ENCODE data around the gene MRPL23. TPM values are rescaled to one million over a fixed set of nuclear protein-coding genes. Genes with fewer than 3 reads are reported as not detected.
A peak's percentile ranks its signal among the peaks of the same experiment; 100 is the strongest.

The MRPL23 gene
- total RNA-seq, 6 experiments from 2014 or later, result 83.8 to 116 (median 110) TPM

DNA sequence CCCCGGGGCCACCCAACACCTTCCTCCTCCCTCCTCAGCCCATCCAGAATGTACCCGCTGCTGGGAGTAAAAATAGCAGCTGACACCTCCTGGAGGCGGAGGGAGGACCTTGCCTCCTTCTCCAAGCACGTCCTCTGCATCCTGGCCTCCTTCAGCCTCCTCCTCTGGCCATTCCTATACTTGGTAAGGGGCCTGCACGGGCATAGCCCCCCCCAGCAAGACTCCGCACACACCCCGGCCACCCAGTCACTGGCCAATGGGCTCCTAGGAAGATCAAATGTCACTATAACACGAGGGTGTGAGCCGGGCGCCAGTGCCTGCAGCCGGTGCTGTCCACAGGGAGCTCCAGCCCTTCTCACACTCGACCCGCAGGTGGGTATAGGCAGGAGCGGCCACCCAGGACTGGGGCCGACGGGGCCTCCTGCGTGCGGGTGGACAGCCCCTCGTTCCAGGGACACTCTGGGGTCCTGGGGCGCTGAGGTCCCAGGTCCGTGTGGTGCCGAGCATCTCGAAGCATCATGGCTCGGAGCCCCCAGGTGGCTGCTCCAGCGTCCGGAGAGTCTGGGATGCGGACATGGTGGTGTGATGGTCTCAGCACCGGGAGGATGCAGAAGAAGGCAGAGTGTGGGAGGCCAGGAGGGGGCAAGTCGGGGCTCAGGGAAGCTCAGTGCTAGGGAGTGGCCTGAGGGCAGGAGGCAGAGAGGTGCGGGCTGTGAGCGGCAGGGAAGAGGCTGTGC lies 27.6 kb upstream of the MRPL23 start, which contains the start of gene TNNT3:
TNNT3 (plus strand) TSS at position 313 of the 737 bp plus-strand sequence. CDS start 3,172 bp downstream, outside the sequence.
- Mint-ChIP-seq H3K36me3 (ENCODE audit: low read depth) (no peaks in the 10 kb centered on the region), H3K4me3 (no peak within 1 kb of the TSS), H3K9me3 (peaks cover 4% of the 10 kb centered on the region), H3K27me3 (ENCODE audit: insufficient read depth) (peaks cover 10% of the 10 kb centered on the region), H3K4me1 (ENCODE audit: low read depth) (no peaks in the 10 kb centered on the region), H3K27ac (no peak within 1 kb of the TSS)
- no peak for DNase-seq
- TF ChIP-seq, protein P1, sequence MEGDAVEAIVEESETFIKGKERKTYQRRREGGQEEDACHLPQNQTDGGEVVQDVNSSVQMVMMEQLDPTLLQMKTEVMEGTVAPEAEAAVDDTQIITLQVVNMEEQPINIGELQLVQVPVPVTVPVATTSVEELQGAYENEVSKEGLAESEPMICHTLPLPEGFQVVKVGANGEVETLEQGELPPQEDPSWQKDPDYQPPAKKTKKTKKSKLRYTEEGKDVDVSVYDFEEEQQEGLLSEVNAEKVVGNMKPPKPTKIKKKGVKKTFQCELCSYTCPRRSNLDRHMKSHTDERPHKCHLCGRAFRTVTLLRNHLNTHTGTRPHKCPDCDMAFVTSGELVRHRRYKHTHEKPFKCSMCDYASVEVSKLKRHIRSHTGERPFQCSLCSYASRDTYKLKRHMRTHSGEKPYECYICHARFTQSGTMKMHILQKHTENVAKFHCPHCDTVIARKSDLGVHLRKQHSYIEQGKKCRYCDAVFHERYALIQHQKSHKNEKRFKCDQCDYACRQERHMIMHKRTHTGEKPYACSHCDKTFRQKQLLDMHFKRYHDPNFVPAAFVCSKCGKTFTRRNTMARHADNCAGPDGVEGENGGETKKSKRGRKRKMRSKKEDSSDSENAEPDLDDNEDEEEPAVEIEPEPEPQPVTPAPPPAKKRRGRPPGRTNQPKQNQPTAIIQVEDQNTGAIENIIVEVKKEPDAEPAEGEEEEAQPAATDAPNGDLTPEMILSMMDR (IDR thresholded peaks at IDR 0.05), result no peak; the same call in 1 of the 2 replicates

DNA sequence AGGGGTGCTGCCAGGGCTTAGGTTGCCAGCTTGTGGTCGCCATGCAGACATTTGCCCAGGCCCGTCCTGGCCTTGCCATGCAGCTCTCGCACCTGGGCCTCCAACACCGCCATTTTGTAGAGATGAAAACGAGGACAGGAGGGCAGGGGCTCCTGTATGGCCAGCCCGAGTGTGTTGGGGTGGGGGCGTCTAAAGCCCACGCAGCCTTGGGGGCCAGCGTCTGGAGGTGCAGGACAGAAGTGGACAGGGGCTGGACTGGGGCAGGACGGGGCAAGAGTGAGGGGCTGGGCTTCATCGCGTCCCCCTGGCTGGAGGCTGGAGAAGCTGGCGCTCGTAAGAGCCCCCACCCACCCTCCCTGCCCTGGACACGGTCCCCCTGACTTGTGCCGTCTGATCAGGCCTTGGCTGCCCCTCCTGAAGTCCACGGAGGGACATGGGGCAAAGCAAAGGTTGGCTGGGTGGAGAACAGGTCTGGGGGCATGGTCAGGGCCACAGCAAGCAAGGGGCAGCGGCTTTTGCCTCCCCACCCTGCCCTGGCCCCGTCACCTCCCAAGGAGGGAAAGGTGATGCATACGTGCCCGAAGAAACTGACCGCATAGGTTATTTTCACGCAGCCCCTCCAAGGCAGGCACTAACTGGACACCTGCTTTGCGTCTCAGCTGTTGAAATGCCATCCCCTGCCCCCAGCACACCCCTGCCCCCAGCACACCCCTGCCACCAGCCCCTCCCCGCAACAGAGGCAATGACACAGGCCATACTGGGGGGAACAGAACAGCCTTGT lies 26.8 kb upstream of the MRPL23 start:
- Mint-ChIP-seq H3K27me3 (ENCODE audit: insufficient read depth) (peaks cover 10% of the 10 kb centered on the region), H3K9me3 (peaks cover under 1% of the 10 kb centered on the region; the same call in 1 of the 2 replicates), H3K4me1 (ENCODE audit: low read depth) (no peaks in the 10 kb centered on the region), H3K27ac (no peak overlapping the region), H3K36me3 (ENCODE audit: low read depth) (no peaks in the 10 kb centered on the region), H3K4me3 (no peak overlapping the region)
- no peak for DNase-seq
- TF ChIP-seq, protein P1 (IDR thresholded peaks at IDR 0.05), result no peak

DNA sequence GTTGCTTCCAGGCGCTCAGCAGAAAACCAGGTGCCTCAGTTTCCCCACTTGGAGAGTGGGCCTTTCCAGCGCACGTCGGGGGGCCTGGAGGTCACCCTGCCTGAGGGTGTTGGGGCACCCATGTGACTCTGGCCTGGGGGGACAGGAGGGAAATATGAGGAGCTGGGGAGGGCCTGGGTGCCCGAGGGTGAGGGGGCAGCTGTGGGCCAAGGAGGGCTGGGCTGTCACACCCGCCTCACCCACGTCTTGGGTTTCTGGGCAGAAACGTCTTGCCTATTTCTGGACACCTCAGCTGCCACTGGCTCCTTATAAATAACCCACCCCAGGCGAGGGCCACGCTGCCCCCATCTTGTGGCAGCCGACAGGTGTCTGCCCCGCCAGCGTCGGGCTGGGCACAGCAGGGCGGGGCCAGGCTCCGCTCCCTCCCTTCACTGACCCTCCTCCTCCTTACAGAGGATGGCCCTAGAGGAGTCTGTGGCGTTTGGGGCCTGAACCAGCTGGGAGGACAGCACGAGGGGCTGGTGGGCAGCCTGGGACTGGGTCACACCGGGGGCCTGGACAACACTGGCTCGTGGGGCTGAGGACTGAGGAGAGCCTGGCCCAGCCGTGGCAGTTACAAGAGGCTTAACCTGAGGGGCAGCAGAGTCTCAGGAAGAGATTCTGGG lies 26.1 kb upstream of the MRPL23 start:
- H3K27me3 Mint-ChIP-seq (ENCODE audit: insufficient read depth), result peaks cover 10% of the 10 kb centered on the region
- no peaks in the 10 kb centered on the region for H3K4me1 Mint-ChIP-seq (ENCODE audit: low read depth)
- H3K36me3 Mint-ChIP-seq (ENCODE audit: low read depth), result no peaks in the 10 kb centered on the region
- DNase-seq, result no peak
- H3K27ac Mint-ChIP-seq, result no peak overlapping the region
- no peaks in the 10 kb centered on the region for H3K9me3 Mint-ChIP-seq
- no peak overlapping the region for H3K4me3 Mint-ChIP-seq
- TF ChIP-seq, protein P1 (IDR thresholded peaks at IDR 0.05), result no peak

GRCh38 chr11:1921574-1922141 lies 25.5 kb upstream of the MRPL23 start:
- H3K27me3 Mint-ChIP-seq (ENCODE audit: insufficient read depth), result peaks cover 14% of the 10 kb centered on the region
- no peaks in the 10 kb centered on the region for H3K9me3 Mint-ChIP-seq
- H3K36me3 Mint-ChIP-seq (ENCODE audit: low read depth), result no peaks in the 10 kb centered on the region
- peak; percentile 3 for DNase-seq
- TF ChIP-seq, protein P1 (IDR thresholded peaks at IDR 0.05), result no peak
- no peak overlapping the region for H3K27ac Mint-ChIP-seq
- H3K4me1 Mint-ChIP-seq (ENCODE audit: low read depth), result no peaks in the 10 kb centered on the region
- no peak overlapping the region for H3K4me3 Mint-ChIP-seq

DNA sequence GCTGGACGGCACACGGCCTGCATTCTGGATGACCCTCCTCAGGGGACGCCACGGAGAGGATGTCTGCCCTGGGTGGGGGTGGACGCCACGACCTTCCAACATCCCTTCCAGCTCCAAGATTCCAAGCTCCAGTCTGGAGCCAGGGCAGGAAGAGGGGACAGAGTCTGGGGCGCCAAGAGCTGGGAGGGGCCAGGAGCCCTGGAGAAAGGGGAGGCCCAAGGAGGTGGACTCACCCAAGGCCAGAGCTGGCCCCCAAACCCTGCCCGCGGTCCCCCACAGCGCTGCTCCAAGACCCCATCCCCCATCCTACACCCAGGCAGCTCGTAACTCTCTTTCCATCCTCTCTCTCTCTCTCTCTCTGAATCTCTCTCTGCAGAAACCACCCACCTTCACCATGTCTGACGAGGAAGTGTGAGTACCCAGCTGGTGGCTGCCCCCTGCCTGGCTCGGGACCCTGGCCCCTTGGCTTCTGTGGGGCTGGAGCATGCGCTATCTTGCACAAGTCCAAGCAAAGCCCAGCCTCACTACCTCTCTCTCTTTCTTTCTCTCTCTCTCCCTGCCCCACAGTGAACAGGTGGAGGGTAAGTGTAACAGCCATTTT lies 24.6 kb upstream of the MRPL23 start:
- H3K27me3 Mint-ChIP-seq (ENCODE audit: insufficient read depth), result peaks cover 14% of the 10 kb centered on the region
- H3K27ac Mint-ChIP-seq, result no peak overlapping the region
- H3K9me3 Mint-ChIP-seq, result no peaks in the 10 kb centered on the region
- DNase-seq, result no peak
- H3K4me1 Mint-ChIP-seq (ENCODE audit: low read depth), result no peaks in the 10 kb centered on the region
- H3K4me3 Mint-ChIP-seq, result no peak overlapping the region
- TF ChIP-seq, protein P1 (IDR thresholded peaks at IDR 0.05), result no peak
- H3K36me3 Mint-ChIP-seq (ENCODE audit: low read depth), result no peaks in the 10 kb centered on the region

All from HFFc6 (cell line).